GM11168 (cell line): Measurements from ENCODE around the gene NEB.
"Not testable (repeated sequence)": the region's sequence is repeated elsewhere in the genome, so short reads cannot be mapped to it uniquely, and the experiment has no call there.

Experiments
- in situ Hi-C: fragments of 300-500 bp; cut with MboI; formaldehyde crosslinking; loops from one replicate; pipeline ENCODE4 v1.12.0; 2022; ENCODE audit warnings: low sequenced_read_pairs; ENCODE audit not compliant: unreplicated experiment

NEB gene

GRCh38 chr2:151620761-151621160 is 113.5 kb downstream of the NEB start:
- in situ Hi-C loops = loop anchor here (25.0 kb wide), 1 partner anchor 392 kb away; no protein-coding TSS in a partner anchor

- in situ Hi-C loops = loop anchor here (25.0 kb wide), 1 partner anchor 393 kb away; no protein-coding TSS in a partner anchor
These were observed 114.8 kb downstream of the NEB start for GRCh38 chr2:151619337-151619989.

- in situ Hi-C loops = loop anchor here (25.0 kb wide), 1 partner anchor 395 kb away; no protein-coding TSS in a partner anchor
These were observed 117.4 kb downstream of the NEB start for GRCh38 chr2:151616760-151617339.

- in situ Hi-C loops = loop anchor here (25.0 kb wide), 1 partner anchor 398 kb away; no protein-coding TSS in a partner anchor
These were observed 119.5 kb downstream of the NEB start for GRCh38 chr2:151614606-151615306.

GRCh38 chr2:151614159-151614558 is 120.1 kb downstream of the NEB start:
- in situ Hi-C loops = loop anchor here (25.0 kb wide), 1 partner anchor 398 kb away; no protein-coding TSS in a partner anchor

GRCh38 chr2:151611351-151611750 is 122.9 kb downstream of the NEB start:
- in situ Hi-C loops = loop anchor here (25.0 kb wide), 1 partner anchor 401 kb away; no protein-coding TSS in a partner anchor

- in situ Hi-C loops = loop anchor here (25.0 kb wide), 1 partner anchor 402 kb away; no protein-coding TSS in a partner anchor
These were observed 124.0 kb downstream of the NEB start for GRCh38 chr2:151610310-151610709.

- in situ Hi-C loops = loop anchor here (25.0 kb wide), 1 partner anchor 403 kb away; no protein-coding TSS in a partner anchor
These were observed 124.6 kb downstream of the NEB start for GRCh38 chr2:151609705-151610104.

- in situ Hi-C loops = loop anchor here (25.0 kb wide), 1 partner anchor 405 kb away; no protein-coding TSS in a partner anchor
These were observed 126.5 kb downstream of the NEB start for GRCh38 chr2:151607459-151608424.

GRCh38 chr2:151603530-151603929 is 130.7 kb downstream of the NEB start:
- in situ Hi-C loops = loop anchor here (25.0 kb wide), 1 partner anchor 409 kb away; no protein-coding TSS in a partner anchor

GRCh38 chr2:151602402-151602801 is 131.9 kb downstream of the NEB start:
- in situ Hi-C loops = loop anchor here (25.0 kb wide), 1 partner anchor 410 kb away; no protein-coding TSS in a partner anchor

GRCh38 chr2:151601803-151602202 is 132.5 kb downstream of the NEB start:
- in situ Hi-C loops = loop anchor here (25.0 kb wide), 1 partner anchor 410 kb away; no protein-coding TSS in a partner anchor

GRCh38 chr2:151596903-151597608 is 137.2 kb downstream of the NEB start:
- in situ Hi-C loops = not testable (repeated sequence)

GRCh38 chr2:151591908-151592255 is 142.4 kb downstream of the NEB start:
- in situ Hi-C loops = not testable (repeated sequence)

- in situ Hi-C loops = not testable (repeated sequence)
These were observed 142.9 kb downstream of the NEB start for GRCh38 chr2:151591250-151591907.

GRCh38 chr2:151581300-151581699 is 153.0 kb downstream of the NEB start:
- in situ Hi-C loops = not testable (repeated sequence)

GRCh38 chr2:151580697-151581096 is 153.6 kb downstream of the NEB start:
- in situ Hi-C loops = not testable (repeated sequence)

GRCh38 chr2:151577116-151577515 is 157.2 kb downstream of the NEB start:
- in situ Hi-C loops = no loop called here
